K562 (cell line): ENCODE data around the gene SAP25. TPM values are rescaled to one million over a fixed set of nuclear protein-coding genes. Genes with fewer than 3 reads are reported as not detected.

Source experiments
- ARID2 ChIP-seq: fragments of 450-650 bp; IDR thresholded peaks from 2 replicates; pipeline ENCODE4 v1.6.1; 2017; ENCODE audit warnings: antibody characterized with exemption, mild to moderate bottlenecking
- CBX8 ChIP-seq: fragments of 200-600 bp; sonication (generic); IDR thresholded peaks from 2 replicates; pipeline ENCODE4 v1.6.1; 2012; ENCODE audit warnings: borderline replicate concordance, mixed run types, low read depth, mild to moderate bottlenecking, moderate library complexity, mixed read lengths, low read length, control low read depth, inconsistent platforms; ENCODE audit not compliant: poor library complexity, severe bottlenecking; ENCODE audit errors: extremely low read depth
- CC2D1A ChIP-seq: fragments of 450-650 bp; IDR thresholded peaks from 2 replicates; pipeline ENCODE4 v1.6.1; 2017; ENCODE audit warnings: mild to moderate bottlenecking
- CREM ChIP-seq: IDR thresholded peaks from 2 replicates; pipeline ENCODE4 v1.6.1; 2014; ENCODE audit warnings: antibody characterized with exemption, low read depth
- E2F5 ChIP-seq: sonication (generic); formaldehyde crosslinking; IDR thresholded peaks from 2 replicates; pipeline ENCODE4 v1.8.0; 2022; ENCODE audit warnings: mild to moderate bottlenecking, missing genetic modification reagents
- RAD21 ChIP-seq, 2 experiments: fragments of 250-450 bp in 1 of 2; fragments of 450-650 bp in 1 of 2; sonication (Bioruptor Pico) in 1 of 2; formaldehyde crosslinking in 1 of 2; IDR thresholded peaks in 1 of 2; conservative IDR thresholded peaks in 1 of 2; 2 replicates each; pipeline versions ENCODE4 v1.4.0 to v1.8.0; 2020 to 2022; ENCODE audit warnings: mild to moderate bottlenecking in 2 of 2, moderate library complexity in 1 of 2
- XRCC5 ChIP-seq: fragments of 200-400 bp; formaldehyde crosslinking; IDR thresholded peaks from 2 replicates; pipeline ENCODE4 v1.6.1; 2017; ENCODE audit warnings: low read depth, mild to moderate bottlenecking, low read length
- ZHX1 ChIP-seq: fragments of 150-350 bp; conservative IDR thresholded peaks from 2 replicates; pipeline ENCODE4 v1.6.1; 2014; ENCODE audit warnings: low read length
- polyA plus RNA-seq, 8 experiments: library from polyadenylated mRNA; depleted of rRNA in 4 of 8; stranded (reverse) in 5 of 8; unstranded in 3 of 8; fragments of >200 nt; fragmentation: Nextera tagmentation in 2 of 8; fragmentation: Illumina TruSeq in 1 of 8; extraction: Ambion mirVana in 2 of 8; extraction: Trizol in 1 of 8; gene quantifications; 2 replicates each; pipeline versions ENCODE4 v1.2.1 to v1.2.3, GENCODE V29; 2011 to 2014; ENCODE audit warnings: inconsistent platforms in 1 of 8, missing spikeins in 1 of 8
- total RNA-seq, 7 experiments: library from RNA; depleted of rRNA in 6 of 7; stranded (reverse); fragments of >200 nt in 6 of 7; fragmentation: Illumina TruSeq in 2 of 7; extraction: Trizol in 2 of 7; gene quantifications; 2 replicates each; pipeline versions ENCODE4 v1.2.1 to v1.2.3, GENCODE V29; 2011 to 2021; ENCODE audit warnings: low replicate concordance in 1 of 7
- TF ChIP-seq, protein P1 (sequence below): sonication (generic); formaldehyde crosslinking; IDR thresholded peaks from 2 replicates; pipeline ENCODE4 v1.8.0; 2022; ENCODE audit warnings: missing genetic modification reagents, mild to moderate bottlenecking, borderline replicate concordance
- TF ChIP-seq, protein P2 (sequence below), 2 experiments: fragments of 450-650 bp in 1 of 2; sonication (generic) in 1 of 2; formaldehyde crosslinking in 1 of 2; IDR thresholded peaks in 1 of 2; conservative IDR thresholded peaks in 1 of 2; 2 replicates each; pipeline versions ENCODE4 v1.6.1 to v1.8.1; 2016 to 2023; ENCODE audit warnings: mild to moderate bottlenecking in 2 of 2, moderate library complexity in 2 of 2, inconsistent platforms in 1 of 2, missing genetic modification reagents in 1 of 2
- TF ChIP-seq, protein P3 (sequence below): fragments of 200-800 bp; sonication (Bioruptor generic); IDR thresholded peaks from 2 replicates; pipeline ENCODE4 v1.6.1; 2017; ENCODE audit warnings: missing genetic modification characterization, missing compliant biosample characterization

Gene SAP25
- total and polyA plus RNA-seq, 9 of the 15 experiments (the other 6 are each of a cell fraction or from before 2014, with no cell fraction given): 0.13 to 5.3 (median 0.78) TPM; not detected in 1

- TF ChIP-seq CBX8 (no peak), ARID2 (peak; percentile 45; the same call in 1 of the 2 replicates), RAD21 (CRISPR knock-in tag; conservative IDR thresholded peaks at IDR 0.05 in 1 of 2, IDR thresholded peaks at IDR 0.05 in 1 of 2) (peak; percentile 74 to 92), CC2D1A (peak; percentile 64), CREM (peak; percentile 34; the same call in 1 of the 2 replicates), XRCC5 (peak; percentile 76), E2F5 (CRISPR knock-in tag) (no peak), ZHX1 (0 out of 2 replicates have a peak, but pooled peaks have one; percentile 26)
- TF ChIP-seq, protein P1, sequence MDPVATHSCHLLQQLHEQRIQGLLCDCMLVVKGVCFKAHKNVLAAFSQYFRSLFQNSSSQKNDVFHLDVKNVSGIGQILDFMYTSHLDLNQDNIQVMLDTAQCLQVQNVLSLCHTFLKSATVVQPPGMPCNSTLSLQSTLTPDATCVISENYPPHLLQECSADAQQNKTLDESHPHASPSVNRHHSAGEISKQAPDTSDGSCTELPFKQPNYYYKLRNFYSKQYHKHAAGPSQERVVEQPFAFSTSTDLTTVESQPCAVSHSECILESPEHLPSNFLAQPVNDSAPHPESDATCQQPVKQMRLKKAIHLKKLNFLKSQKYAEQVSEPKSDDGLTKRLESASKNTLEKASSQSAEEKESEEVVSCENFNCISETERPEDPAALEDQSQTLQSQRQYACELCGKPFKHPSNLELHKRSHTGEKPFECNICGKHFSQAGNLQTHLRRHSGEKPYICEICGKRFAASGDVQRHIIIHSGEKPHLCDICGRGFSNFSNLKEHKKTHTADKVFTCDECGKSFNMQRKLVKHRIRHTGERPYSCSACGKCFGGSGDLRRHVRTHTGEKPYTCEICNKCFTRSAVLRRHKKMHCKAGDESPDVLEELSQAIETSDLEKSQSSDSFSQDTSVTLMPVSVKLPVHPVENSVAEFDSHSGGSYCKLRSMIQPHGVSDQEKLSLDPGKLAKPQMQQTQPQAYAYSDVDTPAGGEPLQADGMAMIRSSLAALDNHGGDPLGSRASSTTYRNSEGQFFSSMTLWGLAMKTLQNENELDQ (CRISPR knock-in tag): no peak
- TF ChIP-seq, protein P2, sequence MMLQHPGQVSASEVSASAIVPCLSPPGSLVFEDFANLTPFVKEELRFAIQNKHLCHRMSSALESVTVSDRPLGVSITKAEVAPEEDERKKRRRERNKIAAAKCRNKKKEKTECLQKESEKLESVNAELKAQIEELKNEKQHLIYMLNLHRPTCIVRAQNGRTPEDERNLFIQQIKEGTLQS (IDR thresholded peaks at IDR 0.05): no peak
- TF ChIP-seq, protein P2 (CRISPR knock-in tag; conservative IDR thresholded peaks at IDR 0.05): 0 out of 2 replicates have a peak, but pooled peaks have one; percentile 30
- TF ChIP-seq, protein P3, sequence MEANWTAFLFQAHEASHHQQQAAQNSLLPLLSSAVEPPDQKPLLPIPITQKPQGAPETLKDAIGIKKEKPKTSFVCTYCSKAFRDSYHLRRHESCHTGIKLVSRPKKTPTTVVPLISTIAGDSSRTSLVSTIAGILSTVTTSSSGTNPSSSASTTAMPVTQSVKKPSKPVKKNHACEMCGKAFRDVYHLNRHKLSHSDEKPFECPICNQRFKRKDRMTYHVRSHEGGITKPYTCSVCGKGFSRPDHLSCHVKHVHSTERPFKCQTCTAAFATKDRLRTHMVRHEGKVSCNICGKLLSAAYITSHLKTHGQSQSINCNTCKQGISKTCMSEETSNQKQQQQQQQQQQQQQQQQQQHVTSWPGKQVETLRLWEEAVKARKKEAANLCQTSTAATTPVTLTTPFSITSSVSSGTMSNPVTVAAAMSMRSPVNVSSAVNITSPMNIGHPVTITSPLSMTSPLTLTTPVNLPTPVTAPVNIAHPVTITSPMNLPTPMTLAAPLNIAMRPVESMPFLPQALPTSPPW (CRISPR knock-in tag): peak; percentile 75; the same call in 1 of the 2 replicates
Measured at GRCh38 chr7:100563809-100564400, 9.8 kb downstream of the SAP25 start (continued).
